GM19023 (cell line): ENCODE results near the gene SOX5.

Experiments
- ATAC-seq: cut with Tn5 transposase; IDR thresholded peaks from one replicate; pipeline ENCODE4 v1.9.1; 2021; ENCODE audit warnings: mild to moderate bottlenecking, moderate library complexity; ENCODE audit not compliant: unreplicated experiment

Gene SOX5

DNA sequence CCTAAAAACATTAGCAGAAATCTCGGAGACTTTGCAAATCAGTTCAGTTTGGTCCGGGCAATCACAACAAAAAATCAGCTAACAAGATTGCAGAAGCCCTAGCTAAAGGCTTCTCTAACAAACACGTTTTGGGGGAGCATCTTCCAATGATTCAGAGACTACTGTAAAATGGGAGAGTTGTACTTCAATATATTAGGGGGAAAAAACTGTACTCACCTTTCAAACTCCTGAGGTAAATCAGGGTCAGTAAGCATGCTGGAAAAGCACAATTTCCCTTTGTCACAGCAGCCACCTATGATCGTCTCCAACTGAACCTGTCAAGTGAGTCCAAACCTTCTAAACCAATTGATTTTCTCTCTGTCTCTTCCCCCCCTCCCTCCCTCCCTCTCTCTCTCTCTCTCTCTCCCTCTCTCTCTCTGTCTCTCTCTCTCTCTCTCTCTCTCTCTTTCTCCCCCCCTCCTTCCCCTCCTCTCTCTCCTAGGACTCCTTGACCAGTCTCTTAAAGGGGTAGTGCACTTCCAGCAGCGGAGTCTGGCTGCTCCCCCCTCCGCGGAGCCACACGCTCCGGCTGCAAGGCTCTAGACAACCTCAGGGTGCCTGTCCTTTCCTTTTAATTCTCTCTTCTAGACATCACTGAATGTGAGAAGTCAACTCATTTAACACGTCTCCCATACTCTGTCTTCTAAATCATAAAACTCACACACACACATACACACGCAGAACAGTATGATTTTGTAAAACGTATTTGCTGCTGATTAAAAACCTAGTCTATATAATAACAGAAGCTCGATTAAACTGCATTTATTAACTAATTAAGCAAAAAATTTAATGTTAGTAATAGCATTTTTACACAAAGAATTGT is at the start of gene SOX5:
Gene SOX5, minus strand, starts transcription at position 323 of the 862 bp plus-strand sequence. Its CDS starts 69 bp downstream, at position 254.
- ATAC-seq: no peak

DNA sequence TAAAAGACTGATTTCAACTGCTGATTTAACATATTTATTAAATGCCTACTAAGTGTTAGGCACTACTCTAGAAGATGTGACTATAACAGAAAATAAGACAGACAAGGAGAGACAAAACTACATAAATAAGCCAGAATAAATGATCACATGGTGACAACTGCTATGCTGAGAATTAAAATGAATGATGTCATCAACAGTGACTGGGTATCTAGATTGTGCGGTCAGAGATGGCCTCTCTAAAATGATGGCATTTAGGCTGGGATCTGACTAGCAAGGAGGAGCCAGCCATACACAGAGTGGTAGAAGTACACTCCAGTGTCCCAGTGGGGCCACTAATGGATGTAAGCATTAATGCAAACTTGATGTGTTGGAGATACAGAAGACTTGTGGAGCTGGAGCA is 37.6 kb upstream of the SOX5 start:
- no peak for ATAC-seq

DNA sequence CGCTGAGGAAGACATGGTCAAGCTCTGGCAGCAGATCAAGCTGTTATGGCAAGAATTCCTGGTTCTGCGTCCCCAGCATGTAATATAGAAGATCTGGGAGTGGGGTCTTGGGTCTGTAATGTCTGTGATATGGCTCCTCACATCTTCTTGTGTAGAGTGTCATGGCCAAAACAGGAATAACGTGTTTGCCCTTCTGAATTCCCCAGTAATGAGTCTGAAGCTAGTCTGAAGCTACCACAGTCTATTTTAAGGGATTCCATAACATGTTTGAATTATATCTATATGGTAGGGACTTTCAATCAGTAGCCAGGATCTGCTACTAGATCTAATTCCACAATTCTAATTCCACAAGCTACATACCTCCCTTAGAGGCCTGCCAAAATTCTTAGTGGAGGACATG is 31.4 kb upstream of the SOX5 start:
- ATAC-seq: no peak

DNA sequence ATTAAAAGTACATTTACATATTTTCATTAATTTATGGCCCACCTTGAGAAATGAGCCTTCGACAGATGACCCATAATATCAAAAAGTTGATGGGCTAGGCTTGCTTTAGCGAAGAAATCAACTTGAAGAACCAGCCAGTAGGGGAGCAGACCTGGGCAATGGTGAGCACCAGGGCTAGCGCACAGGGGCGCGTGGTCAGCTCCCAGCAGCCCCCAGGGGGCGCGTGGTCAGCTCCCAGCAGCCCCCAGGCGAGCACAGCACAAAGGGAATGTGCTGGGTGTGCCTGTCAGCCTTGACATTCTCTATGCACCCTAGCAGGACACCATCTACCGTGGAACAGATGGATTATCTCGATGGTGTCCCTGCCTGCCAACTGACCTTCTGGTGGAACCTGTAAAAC is 15.3 kb upstream of the SOX5 start:
- no peak for ATAC-seq

DNA sequence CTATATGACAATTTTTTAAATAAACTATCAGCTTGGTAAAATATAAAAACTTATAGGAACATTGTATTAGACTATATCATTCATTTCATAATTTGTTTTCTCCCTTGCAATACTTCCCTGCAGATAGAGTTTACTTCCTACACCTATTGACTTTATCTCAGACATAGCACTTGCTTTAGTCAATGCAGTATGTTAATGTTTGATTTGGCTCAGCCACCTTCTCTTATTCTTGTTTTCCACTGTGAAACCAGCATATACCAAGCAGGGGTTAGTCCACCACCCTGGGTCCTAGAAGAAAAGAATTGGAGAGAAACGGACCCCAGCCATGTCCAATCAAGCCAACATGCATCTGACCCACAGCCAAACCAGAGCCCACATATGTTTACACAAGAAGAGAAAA is 10.4 kb upstream of the SOX5 start:
- ATAC-seq: no peak

DNA sequence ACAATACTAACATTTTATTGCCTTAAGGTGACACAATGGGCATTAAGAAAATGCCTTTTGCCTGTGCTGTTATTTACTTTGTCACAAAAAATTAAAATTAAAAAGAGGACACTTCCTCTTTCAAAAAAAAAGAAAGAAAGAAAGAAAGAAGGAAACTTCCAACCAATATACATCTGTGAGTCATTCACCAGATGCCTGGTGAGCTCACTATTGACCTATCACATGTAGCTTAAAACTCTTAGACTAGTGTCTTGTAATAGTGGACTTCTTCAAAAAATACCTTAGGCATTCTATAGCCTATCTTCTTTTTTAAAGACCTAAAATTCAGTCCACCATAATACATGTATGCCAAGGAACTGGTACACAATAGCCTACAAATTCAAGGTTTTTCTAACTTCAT is 4.9 kb upstream of the SOX5 start:
- no peak for ATAC-seq

DNA sequence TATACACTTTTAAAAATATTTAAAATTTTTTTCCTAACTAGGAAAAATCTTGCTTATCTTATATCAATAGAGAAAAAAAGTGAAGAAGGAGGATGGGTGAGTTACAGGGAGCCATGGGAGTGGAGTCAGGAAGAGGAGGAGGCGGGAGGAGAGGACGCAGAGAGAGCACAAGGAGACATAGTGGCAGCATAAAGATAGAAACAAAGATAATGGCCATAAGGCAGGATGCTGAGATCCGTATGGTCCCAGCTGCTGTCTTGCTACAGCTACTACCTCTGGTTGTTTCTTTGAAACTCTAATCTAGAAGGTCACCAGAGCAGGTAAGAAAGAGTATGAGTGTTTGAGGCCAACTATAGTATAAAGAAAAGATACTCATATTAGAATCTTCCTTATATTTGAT is 2.6 kb upstream of the SOX5 start:
- ATAC-seq: no peak

DNA sequence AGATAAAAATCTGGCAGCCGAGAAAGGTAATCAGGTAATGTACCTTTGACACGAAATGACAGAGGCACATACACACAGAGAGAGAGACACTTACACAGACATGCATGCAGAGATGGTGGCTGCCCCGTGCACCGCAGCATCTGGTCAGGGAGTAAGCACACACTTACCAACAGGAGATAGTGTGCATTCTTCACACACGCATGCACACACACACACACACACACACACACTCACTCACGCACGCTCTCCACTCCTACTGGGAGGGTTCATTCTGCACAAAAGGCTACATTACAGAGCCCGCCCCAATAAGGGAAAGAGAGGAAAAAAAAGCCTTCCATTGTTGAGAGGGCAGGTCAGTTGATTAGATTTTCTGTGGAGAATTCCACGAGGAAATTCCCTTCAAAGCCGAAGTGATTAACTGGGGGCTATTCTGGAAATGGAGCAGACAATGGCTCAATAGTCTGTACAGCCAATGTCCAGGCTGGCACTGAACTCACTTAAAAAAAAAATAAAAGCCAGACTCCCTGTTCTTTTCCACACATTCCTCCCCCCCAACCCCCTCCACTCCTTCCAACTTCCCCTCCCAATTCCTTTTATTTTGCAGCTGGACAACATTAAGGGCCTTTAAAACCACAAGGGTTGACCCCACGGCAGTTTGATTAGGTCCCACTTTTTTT is 1.4 kb upstream of the SOX5 start:
- no peak for ATAC-seq

DNA sequence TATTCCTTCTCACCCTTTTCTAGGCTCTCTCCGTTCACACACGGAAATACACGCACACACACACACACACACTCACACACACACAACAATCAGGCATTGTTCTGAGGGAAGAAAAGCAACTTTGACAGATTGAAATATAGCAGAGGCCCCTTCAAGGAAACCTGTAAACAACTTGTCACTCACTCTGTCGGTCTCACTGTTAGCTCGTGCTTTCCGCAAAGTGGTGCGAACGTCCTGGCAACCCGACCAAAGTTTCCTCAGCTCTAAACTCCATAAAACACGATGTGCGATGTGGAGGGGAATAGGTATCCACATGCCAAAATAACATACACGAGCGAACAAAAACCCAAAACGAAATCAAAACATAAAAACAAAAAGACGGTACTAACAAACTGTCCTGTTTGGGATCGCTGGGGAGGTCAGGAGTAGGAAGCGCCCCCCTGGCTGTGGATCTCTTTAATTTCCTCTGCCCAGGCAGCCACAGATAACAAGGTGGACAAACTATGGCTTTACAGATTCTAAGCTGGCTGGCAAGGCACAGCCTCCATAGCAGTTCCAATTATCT is 822 bp upstream of the SOX5 start:
- ATAC-seq: no peak

DNA sequence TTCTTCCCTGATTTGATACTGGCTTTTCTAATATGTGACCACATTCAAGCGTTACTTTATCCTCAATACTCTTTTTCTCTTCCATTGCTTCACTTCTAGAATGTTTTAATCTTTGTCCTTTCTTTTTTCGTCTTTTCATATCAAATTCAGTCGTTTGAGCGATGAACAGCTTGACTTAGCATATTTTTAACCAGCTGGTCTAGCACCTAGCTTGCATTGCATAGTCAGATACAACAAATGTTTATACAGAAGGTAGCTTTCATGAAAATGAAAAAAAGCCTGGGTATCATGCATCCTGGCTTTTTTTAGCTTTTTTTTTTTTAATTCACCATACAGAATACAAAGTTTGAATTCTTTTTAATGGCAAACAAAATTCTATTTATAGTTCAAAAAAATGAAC is 1.2 kb downstream of the SOX5 start:
- no peak for ATAC-seq

DNA sequence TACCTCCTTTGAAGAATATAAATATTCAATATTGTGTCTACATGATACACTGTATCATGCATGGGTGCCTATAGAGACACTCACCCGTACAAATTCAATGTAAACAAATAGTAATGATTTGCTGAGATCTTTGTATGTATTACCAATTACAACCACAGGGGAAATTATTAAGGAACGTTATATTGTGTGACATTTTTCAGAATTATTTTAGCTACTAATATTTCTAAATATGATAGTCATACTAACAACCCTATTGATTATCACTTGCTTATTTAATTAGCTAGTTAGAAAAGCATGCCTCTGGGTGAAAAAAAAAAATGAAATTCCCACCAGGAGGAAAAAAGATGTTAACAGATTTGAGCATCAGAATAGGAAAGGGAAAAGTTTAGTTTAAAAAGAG is 2.1 kb downstream of the SOX5 start:
- ATAC-seq: no peak

DNA sequence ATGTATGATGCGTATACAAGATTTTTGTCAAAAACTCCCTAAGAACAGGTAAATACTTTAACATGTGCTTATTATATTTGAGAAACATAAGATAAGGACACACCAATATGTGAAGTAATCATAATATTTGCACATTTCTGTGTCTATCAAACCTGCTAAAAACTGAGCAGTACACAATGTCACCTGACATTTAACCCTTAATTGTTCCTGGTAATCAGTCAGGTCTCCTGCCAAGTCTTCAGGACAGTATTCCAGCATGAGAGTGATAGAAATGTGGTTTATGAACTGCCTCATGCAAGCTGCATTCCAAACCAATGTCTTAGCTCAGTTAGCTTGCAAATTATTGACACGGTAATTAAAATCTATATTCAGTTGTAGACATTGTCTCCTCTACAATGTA is 4.2 kb downstream of the SOX5 start:
- ATAC-seq: no peak

DNA sequence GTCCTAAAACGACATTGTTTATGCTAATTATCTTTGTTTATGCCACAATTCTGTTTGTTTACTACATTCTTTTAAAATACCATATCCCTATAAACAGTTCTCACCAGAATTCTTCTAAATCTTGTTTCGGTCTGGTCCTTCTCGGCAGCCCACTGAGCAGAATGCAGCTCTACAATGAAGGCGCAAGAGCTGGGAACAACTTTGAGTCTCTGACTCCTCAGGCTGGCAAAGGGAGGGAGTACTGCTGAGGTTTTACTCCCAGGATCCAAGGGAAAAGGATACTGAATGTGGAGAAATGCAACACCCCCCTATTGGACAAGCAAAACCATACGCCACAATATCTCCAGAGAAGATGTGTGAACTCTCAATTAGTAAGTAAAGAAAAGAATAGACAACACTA is 5.4 kb downstream of the SOX5 start:
- no peak for ATAC-seq

DNA sequence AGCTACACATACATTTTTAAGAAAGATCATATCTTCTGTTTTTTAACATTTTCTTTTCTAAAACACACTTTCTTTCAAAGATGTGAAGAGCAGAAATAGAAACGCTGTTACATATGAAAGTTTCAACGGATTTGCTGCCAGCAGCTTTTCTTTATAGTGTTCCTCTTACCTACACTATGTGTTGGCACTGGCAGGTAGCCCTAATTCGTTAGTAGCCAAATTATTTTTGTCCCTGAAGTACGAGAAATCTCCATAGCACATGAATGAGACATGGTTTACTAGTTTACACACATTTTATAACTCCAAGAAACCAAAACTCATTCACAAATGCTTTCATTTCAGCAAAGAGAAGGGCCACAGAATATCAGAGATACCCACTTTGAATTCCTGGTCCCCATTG is 6.6 kb downstream of the SOX5 start:
- no peak for ATAC-seq

DNA sequence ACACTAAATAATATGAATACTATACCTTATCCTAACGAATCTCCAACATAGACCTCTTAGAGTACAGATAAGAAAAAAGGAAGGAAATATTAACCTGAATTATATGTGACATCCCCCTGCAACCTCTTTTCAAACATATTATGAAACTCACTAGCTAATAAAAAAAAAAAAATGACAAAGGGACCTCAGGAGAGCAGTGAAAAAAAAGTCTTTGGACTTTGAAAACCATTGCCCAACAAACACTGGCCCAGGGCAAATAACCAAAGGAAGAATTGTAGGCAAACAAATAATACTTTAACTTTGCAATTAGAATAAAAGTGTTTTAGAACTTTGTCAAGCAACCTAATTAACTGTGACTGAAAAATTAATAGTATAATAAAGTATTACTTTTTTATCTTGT is 7.7 kb downstream of the SOX5 start:
- no peak for ATAC-seq

DNA sequence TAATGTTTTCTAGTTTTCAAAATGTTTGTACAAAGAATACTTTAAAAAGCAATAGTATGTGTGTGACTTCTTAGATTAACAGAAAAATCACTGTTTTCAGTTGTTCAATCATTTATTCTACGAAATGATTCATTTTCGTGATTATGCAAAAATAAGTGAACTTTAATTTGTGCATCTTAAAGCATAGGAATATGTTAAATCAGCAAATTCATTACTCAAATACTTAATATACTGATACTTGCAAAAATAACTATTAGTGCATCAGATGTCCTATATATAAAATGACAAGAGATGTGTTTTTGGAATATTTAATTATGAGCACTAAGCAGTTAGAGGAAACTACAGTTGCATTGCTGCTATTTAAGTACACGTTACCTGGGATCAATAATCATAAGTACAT is 11.0 kb downstream of the SOX5 start:
- ATAC-seq: no peak

DNA sequence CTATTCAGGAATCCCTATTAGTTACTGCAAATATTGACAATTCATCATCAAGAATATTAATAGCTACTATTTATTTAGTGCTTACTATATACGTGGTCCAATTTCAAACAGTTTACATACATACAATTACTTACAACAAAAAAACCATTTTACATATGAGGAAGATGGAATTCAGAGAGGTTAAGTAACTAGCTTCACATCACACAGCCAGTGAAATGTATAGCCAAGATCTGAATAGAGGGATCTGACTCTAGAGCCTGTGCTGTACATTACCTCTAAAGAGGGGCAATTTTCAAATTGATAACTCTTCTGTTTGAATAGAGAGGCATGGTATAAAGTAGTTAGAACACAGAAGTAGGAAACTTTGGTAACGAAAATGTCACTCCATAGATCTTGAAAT is 18.3 kb downstream of the SOX5 start:
- ATAC-seq: no peak

DNA sequence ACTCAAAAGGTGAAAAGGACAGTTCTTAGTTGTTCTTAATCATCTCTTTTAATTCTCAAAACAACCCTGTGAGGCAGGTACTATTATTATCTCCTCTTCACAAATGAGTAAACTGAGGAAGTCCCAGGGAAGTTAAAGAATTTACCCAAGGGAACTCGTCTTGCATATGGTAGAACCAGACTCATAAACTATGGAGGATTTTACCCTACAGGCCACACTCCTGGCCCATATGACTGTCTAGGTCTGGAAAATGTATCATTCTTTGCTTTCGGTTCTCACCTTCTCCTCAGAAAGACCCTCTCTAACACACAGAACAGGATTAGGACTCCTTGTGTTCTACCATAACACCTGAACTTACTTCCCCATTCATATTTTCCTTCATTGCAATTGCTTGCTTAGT is 18.9 kb downstream of the SOX5 start:
- ATAC-seq: no peak

DNA sequence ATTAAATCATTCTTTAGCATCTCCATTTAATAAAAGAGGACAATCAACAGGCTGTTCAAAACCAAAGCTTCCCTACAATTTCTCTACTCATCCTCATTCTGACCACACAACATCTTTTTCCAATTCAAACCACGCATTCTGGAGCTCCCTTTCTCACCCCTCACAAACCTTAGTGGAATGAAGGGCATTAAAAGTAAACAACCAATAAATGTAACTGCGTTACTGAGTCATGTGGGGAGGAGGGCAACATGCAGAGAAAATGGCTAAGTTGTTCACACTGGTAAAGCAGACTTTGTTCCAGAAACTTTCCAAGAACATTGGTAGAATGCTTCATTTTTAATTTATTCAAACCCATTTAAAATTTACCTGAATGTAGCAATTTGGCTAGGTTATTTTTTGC is 19.6 kb downstream of the SOX5 start:
- no peak for ATAC-seq

DNA sequence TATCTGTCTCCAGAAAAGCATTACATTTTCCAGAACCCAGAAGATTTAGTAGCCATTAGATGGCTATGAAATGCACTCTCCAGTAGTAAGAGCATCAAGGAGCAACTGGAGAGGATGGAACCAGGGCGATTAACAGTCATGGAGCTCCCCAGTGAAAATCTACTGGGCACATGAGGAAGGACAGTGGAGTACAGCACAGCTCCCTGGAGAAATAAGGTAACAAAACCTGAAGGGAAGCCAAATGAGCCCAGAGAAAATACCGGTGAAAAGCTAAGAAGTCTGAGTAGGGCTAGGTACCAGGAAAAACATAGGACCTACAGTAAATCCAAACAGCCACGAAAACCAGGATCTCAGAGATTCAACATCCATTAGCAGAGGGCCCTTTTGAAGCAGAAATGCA is 21.6 kb downstream of the SOX5 start:
- no peak for ATAC-seq

DNA sequence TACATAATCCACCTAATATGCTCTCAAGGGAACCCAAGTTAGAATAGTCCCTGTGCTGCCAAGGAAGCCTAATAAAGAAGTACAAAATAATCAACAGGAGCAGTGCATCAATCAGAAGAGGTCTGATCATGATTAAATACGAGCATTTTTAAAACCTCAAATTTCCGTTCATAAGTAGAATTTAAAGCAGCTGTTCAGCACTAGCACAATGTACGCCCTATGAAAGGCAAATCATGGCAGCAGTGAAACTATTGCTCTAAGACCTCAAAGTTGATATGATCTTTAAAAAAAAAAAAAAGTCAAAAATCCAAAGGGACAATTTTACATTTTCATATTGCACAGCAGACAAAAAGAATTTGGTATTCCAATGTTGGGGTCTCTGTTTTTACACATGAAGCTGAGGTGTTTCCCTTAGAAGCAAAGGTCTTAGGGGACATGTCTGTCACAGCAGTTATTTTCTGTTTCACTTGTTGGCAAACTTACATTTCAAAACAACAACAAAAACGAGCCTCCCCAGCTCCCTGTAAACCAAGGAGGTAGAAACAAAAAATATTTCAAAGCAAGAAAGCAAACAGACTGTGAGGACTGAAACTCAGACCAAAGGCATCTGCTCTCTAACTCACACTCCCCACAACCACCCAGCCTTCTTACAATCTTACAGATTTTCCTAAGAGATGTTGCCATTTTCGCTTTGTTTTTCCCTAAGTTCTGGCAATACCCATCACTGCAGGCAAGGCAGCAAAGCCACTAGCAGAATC is 28.2 kb downstream of the SOX5 start:
- ATAC-seq: peak; percentile 81

DNA sequence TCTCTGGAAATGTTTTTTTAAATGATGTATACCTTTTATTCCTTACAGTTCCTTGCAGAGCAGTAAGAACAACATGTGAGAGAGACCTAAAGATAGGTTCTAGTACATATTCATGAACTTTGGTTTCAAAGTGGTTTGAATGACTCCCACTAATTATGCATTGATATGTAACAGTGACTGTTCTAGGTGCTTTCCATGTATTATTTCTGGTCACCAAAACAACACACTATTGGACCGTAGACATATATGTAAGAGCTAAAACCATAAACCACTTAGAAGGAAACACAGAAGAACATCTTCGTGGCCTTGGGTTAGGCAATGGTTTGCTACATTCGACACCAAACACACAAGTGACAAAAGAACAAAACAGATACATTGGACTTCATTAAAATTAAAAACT is 37.9 kb downstream of the SOX5 start:
- ATAC-seq: no peak
